Nephron (organoid): ENCODE results near the gene USHBP1.

Experiments
- H3K27ac Mint-ChIP-seq, 3 experiments: 2 replicates each; pipeline ENCODE4 v1.8.0; 2020; ENCODE audit warnings: mixed read lengths in 3 of 3, mild to moderate bottlenecking in 2 of 3, moderate library complexity in 1 of 3
- H3K27me3 Mint-ChIP-seq: 2 replicates; pipeline ENCODE4 v1.8.0; 2021; ENCODE audit warnings: low read depth, mild to moderate bottlenecking, moderate library complexity, mixed read lengths
- H3K36me3 Mint-ChIP-seq: 2 replicates; pipeline ENCODE4 v1.8.0; 2020; ENCODE audit warnings: low read depth, mixed read lengths
- H3K4me1 Mint-ChIP-seq: 2 replicates; pipeline ENCODE4 v1.8.0; 2020; ENCODE audit warnings: mixed read lengths
- H3K4me3 Mint-ChIP-seq, 3 experiments: 2 replicates each; pipeline ENCODE4 v1.8.0; 2020; ENCODE audit warnings: mild to moderate bottlenecking in 3 of 3, mixed read lengths in 3 of 3, moderate library complexity in 2 of 3
- H3K9me3 Mint-ChIP-seq: 2 replicates; pipeline ENCODE4 v1.8.0; 2020; ENCODE audit warnings: mixed read lengths
- CTCF ChIP-seq, 3 experiments: fragments of 200-600 bp; sonication (generic); IDR thresholded peaks; one replicate each; pipeline ENCODE4 v1.5.0; 2021; ENCODE audit warnings: antibody characterized with exemption in 3 of 3; ENCODE audit not compliant: unreplicated experiment in 3 of 3

USHBP1 gene

GRCh38 chr19:17240062-17240752 lies 24.3 kb downstream of the USHBP1 start:
- Mint-ChIP-seq H3K27ac (peak overlapping the region; percentile 48 to 89 (median 65)), H3K4me1 (peaks cover 24% of the 10 kb centered on the region), H3K27me3 (no peaks in the 10 kb centered on the region), H3K9me3 (no peaks in the 10 kb centered on the region), H3K4me3 (peak overlapping the region; percentile 41 to 67 (median 46)), H3K36me3 (peaks cover 11% of the 10 kb centered on the region)
- no peak for TF ChIP-seq CTCF (IDR thresholded peaks at IDR 0.05; ENCODE audit: unreplicated experiment in 3 of 3)

GRCh38 chr19:17237747-17238706 lies 26.5 kb downstream of the USHBP1 start:
- Mint-ChIP-seq H3K36me3 (peaks cover 16% of the 10 kb centered on the region), H3K4me3 (peak overlapping the region; percentile 37 to 68 (median 43)), H3K9me3 (no peaks in the 10 kb centered on the region), H3K27me3 (no peaks in the 10 kb centered on the region), H3K27ac (no peak overlapping the region), H3K4me1 (peaks cover 18% of the 10 kb centered on the region)
- no peak for TF ChIP-seq CTCF (IDR thresholded peaks at IDR 0.05; ENCODE audit: unreplicated experiment in 3 of 3)

GRCh38 chr19:17236811-17237543 lies 27.6 kb downstream of the USHBP1 start:
- peaks cover 21% of the 10 kb centered on the region for H3K36me3 Mint-ChIP-seq
- peak overlapping the region; percentile 27 to 68 (median 50) for H3K4me3 Mint-ChIP-seq
- no peak for TF ChIP-seq CTCF (IDR thresholded peaks at IDR 0.05; ENCODE audit: unreplicated experiment in 3 of 3)
- no peaks in the 10 kb centered on the region for H3K9me3 Mint-ChIP-seq
- H3K27me3 Mint-ChIP-seq = no peaks in the 10 kb centered on the region
- no peak overlapping the region for H3K27ac Mint-ChIP-seq
- peaks cover 15% of the 10 kb centered on the region for H3K4me1 Mint-ChIP-seq

GRCh38 chr19:17235971-17236777 lies 28.4 kb downstream of the USHBP1 start:
- Mint-ChIP-seq H3K9me3 (no peaks in the 10 kb centered on the region), H3K4me1 (peaks cover 14% of the 10 kb centered on the region), H3K4me3 (peak overlapping the region in 2 of 3 experiments; percentile 30 to 76), H3K27me3 (no peaks in the 10 kb centered on the region), H3K27ac (no peak overlapping the region), H3K36me3 (peaks cover 23% of the 10 kb centered on the region)
- no peak for TF ChIP-seq CTCF (IDR thresholded peaks at IDR 0.05; ENCODE audit: unreplicated experiment in 3 of 3)

- peaks cover 7% of the 10 kb centered on the region for H3K4me1 Mint-ChIP-seq
- no peak overlapping the region for H3K27ac Mint-ChIP-seq
- peak overlapping the region in 2 of 3 experiments; percentile 56 to 76 for H3K4me3 Mint-ChIP-seq
- H3K36me3 Mint-ChIP-seq = peaks cover 31% of the 10 kb centered on the region
- H3K9me3 Mint-ChIP-seq = no peaks in the 10 kb centered on the region
- H3K27me3 Mint-ChIP-seq = no peaks in the 10 kb centered on the region
- TF ChIP-seq CTCF (IDR thresholded peaks at IDR 0.05; ENCODE audit: unreplicated experiment in 3 of 3) = peak; percentile 32 to 54 (median 46)
Observed at GRCh38 chr19:17235300-17235970, 29.1 kb downstream of the USHBP1 start.
